OCI-LY1 (cell line): ENCODE measurements around the gene ZMYND15.

Source experiments
- H2AFZ ChIP-seq: fragments of 200-600 bp; sonication (generic), shearing (Covaris generic); 2 replicates; pipeline ENCODE4 v1.6.0; 2014; ENCODE audit warnings: antibody characterized with exemption, mild to moderate bottlenecking, low read length
- H3F3A ChIP-seq: fragments of 200-600 bp; sonication (generic), shearing (Covaris generic); 2 replicates; pipeline ENCODE4 v1.6.0; 2014; ENCODE audit warnings: mild to moderate bottlenecking, antibody characterized with exemption, low read length, moderate library complexity; ENCODE audit not compliant: insufficient read depth
- H3K27ac ChIP-seq: fragments of 200-600 bp; sonication (generic); 2 replicates; pipeline ENCODE4 v1.5.1; 2014; ENCODE audit warnings: low read length, mixed run types, mild to moderate bottlenecking, low read depth; ENCODE audit not compliant: poor library complexity, severe bottlenecking
- H3K27me3 ChIP-seq: fragments of 200-600 bp; sonication (generic); 2 replicates; pipeline ENCODE4 v1.6.0; 2014; ENCODE audit warnings: antibody characterized with exemption, mild to moderate bottlenecking, low read length, moderate library complexity; ENCODE audit not compliant: insufficient read depth
- H3K36me3 ChIP-seq: fragments of 200-600 bp; sonication (generic); 2 replicates; pipeline ENCODE4 v1.6.1; 2014; ENCODE audit warnings: mild to moderate bottlenecking, antibody characterized with exemption, low read length, moderate library complexity, mixed read lengths; ENCODE audit not compliant: insufficient read depth
- H3K4me1 ChIP-seq: fragments of 200-600 bp; sonication (generic); 2 replicates; pipeline ENCODE4 v1.5.1; 2014; ENCODE audit warnings: mild to moderate bottlenecking, low read length, moderate library complexity; ENCODE audit not compliant: insufficient read depth, severe bottlenecking
- H3K4me2 ChIP-seq: fragments of 200-600 bp; sonication (generic), shearing (Covaris generic); 2 replicates; pipeline ENCODE4 v1.6.1; 2014; ENCODE audit warnings: low read length
- H3K4me3 ChIP-seq: fragments of 200-600 bp; sonication (generic); 2 replicates; pipeline ENCODE4 v1.5.1; 2014; ENCODE audit warnings: low read length, low read depth, mild to moderate bottlenecking, mixed read lengths; ENCODE audit not compliant: poor library complexity, severe bottlenecking
- H3K79me2 ChIP-seq: fragments of 200-600 bp; shearing (Covaris generic); 2 replicates; pipeline ENCODE4 v1.6.1; 2016; ENCODE audit warnings: mixed run types, low read length, mixed read lengths; ENCODE audit not compliant: insufficient read depth
- H3K9ac ChIP-seq: fragments of 200-600 bp; sonication (generic), shearing (Covaris generic); 2 replicates; pipeline ENCODE4 v1.6.1; 2014; ENCODE audit warnings: mild to moderate bottlenecking, low read length, mixed read lengths
- H3K9me2 ChIP-seq: fragments of 200-600 bp; sonication (generic), shearing (Covaris generic); 2 replicates; pipeline ENCODE4 v1.6.1; 2014; ENCODE audit warnings: low read depth, mild to moderate bottlenecking, low read length, mixed read lengths
- H3K9me3 ChIP-seq: fragments of 200-600 bp; shearing (Covaris generic); 2 replicates; pipeline ENCODE4 v1.6.1; 2014; ENCODE audit warnings: low read length, mixed read lengths
- H4K20me1 ChIP-seq: fragments of 200-600 bp; sonication (generic), shearing (Covaris generic); 2 replicates; pipeline ENCODE4 v1.6.0; 2016; ENCODE audit warnings: mild to moderate bottlenecking, low read length; ENCODE audit not compliant: insufficient read depth
- EZH2 ChIP-seq: fragments of 200-600 bp; sonication (generic), shearing (Covaris generic); IDR thresholded peaks from 2 replicates; pipeline ENCODE4 v1.8.0; 2017; ENCODE audit warnings: borderline replicate concordance, mixed run types, mild to moderate bottlenecking, antibody characterized with exemption, low read length, moderate library complexity, mixed read lengths
- TF ChIP-seq, protein P1 (sequence below): fragments of 200-600 bp; sonication (generic), shearing (Covaris generic); IDR thresholded peaks from 2 replicates; pipeline ENCODE4 v1.5.1; 2017; ENCODE audit warnings: mild to moderate bottlenecking, antibody characterized with exemption, low read length, moderate library complexity, mixed read lengths

Gene ZMYND15

DNA sequence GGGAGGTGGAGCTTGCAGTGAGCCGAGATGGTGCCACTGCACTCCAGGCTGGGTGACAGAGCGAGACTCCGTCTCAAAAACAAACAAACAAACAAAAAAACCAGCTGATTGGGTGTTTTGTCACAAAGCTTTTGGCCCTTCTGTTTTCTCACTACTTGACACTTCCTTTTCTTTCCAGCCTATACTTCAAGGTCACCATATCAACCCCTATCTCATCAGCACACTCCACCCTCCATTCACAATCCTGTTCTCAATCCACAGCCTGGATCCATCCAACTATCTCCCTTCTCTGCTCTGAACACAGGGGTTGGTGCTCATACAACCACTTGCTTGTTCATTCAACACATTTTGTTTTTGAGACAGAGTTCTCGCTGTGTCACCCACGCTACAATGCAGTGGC, 15.0 kb upstream of the ZMYND15 start:
- Histone ChIP-seq H2AFZ (no peak overlapping the region), H3K27ac (no peak overlapping the region), H3K79me2 (no peaks in the 10 kb centered on the region), H3K9me3 (no peaks in the 10 kb centered on the region), H3K9me2 (no peaks in the 10 kb centered on the region), H3K36me3 (peaks cover 9% of the 10 kb centered on the region; the same call in 1 of the 2 replicates), H4K20me1 (no peaks in the 10 kb centered on the region), H3K4me1 (peaks cover 33% of the 10 kb centered on the region), H3F3A (no peaks in the 10 kb centered on the region), H3K4me3 (no peak overlapping the region), H3K27me3 (no peaks in the 10 kb centered on the region), H3K9ac (no peak overlapping the region), H3K4me2 (no peak overlapping the region)
- no peak for TF ChIP-seq EZH2
- TF ChIP-seq, protein P1, sequence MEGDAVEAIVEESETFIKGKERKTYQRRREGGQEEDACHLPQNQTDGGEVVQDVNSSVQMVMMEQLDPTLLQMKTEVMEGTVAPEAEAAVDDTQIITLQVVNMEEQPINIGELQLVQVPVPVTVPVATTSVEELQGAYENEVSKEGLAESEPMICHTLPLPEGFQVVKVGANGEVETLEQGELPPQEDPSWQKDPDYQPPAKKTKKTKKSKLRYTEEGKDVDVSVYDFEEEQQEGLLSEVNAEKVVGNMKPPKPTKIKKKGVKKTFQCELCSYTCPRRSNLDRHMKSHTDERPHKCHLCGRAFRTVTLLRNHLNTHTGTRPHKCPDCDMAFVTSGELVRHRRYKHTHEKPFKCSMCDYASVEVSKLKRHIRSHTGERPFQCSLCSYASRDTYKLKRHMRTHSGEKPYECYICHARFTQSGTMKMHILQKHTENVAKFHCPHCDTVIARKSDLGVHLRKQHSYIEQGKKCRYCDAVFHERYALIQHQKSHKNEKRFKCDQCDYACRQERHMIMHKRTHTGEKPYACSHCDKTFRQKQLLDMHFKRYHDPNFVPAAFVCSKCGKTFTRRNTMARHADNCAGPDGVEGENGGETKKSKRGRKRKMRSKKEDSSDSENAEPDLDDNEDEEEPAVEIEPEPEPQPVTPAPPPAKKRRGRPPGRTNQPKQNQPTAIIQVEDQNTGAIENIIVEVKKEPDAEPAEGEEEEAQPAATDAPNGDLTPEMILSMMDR, result no peak

DNA sequence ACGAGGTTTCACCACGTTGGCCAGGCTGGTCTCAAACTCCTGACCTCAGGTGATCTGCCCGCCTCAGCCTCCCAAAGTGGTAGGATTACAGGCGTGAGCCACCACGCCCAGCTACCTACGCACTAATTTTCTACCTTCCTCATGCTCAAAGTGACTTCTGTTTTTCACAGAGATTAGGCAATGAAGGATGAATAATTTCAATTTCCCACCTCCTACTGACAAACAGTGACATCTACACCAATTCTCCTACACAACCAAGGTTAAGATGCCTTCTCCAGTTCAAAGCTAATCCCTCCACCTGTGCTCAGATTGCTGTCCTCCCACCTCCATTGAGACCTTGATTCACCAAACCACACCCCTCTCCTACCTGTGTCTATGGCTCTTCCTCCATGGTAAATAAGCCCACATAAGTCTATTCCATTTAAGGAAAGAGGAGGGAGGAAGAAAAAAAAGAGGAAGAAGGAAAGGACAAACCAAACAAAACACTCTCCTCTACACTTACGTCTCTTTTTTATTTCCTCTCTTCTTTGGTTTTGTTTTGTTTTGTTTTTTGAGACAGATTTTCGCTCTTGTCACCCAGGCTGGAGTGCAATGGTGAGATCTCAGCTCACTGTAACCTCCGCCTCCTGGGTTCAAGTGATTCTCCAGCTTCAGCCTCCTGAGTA, 13.9 kb upstream of the ZMYND15 start:
- Histone ChIP-seq H3K79me2 (no peaks in the 10 kb centered on the region), H3K4me1 (peaks cover 26% of the 10 kb centered on the region)

DNA sequence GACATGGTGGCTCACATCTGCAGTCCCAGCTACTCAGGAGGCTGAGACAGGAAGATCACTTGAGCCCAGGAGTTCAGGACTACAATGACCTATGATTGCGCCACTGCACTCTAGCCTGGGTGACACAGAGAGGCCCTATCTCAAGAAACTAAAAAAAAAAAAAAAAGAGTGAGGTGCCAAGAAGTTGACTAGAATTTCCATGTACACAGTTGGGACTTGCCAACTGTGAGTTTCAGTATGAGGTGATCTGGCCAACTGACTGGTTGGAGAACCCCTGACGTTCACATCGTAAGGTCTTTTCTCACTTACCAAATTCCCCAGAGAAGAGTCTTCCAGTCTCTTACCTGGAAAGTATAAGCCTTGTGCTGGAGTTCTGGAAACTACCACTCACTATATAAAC, 11.5 kb upstream of the ZMYND15 start:
- H3K27ac ChIP-seq, result no peak overlapping the region
- H4K20me1 ChIP-seq, result no peaks in the 10 kb centered on the region
- H3K79me2 ChIP-seq, result no peaks in the 10 kb centered on the region
- H3K9me3 ChIP-seq, result no peaks in the 10 kb centered on the region
- H2AFZ ChIP-seq, result no peak overlapping the region
- H3K9ac ChIP-seq, result no peak overlapping the region
- no peaks in the 10 kb centered on the region for H3K9me2 ChIP-seq
- TF ChIP-seq, protein P1, result no peak
- no peak for TF ChIP-seq EZH2
- no peaks in the 10 kb centered on the region for H3K27me3 ChIP-seq
- H3K36me3 ChIP-seq, result no peaks in the 10 kb centered on the region
- no peak overlapping the region for H3K4me2 ChIP-seq
- peaks cover 4% of the 10 kb centered on the region; the same call in 1 of the 2 replicates for H3F3A ChIP-seq
- H3K4me3 ChIP-seq, result no peak overlapping the region
- H3K4me1 ChIP-seq, result peaks cover 22% of the 10 kb centered on the region

More for the DNA sequence above, 13.9 kb upstream of the ZMYND15 start:
- Histone ChIP-seq H3K9me3 (no peaks in the 10 kb centered on the region), H4K20me1 (no peaks in the 10 kb centered on the region), H3K36me3 (peaks cover under 1% of the 10 kb centered on the region; the same call in 1 of the 2 replicates), H3K4me3 (no peak overlapping the region), H3K9ac (no peak overlapping the region), H3K9me2 (no peaks in the 10 kb centered on the region), H3K4me2 (no peak overlapping the region), H2AFZ (no peak overlapping the region), H3K27ac (no peak overlapping the region), H3F3A (no peaks in the 10 kb centered on the region), H3K27me3 (no peaks in the 10 kb centered on the region)
- TF ChIP-seq, protein P1, result no peak
- TF ChIP-seq EZH2, result no peak
